Measurements from ENCODE around the gene MYO18A. TPM values are rescaled to one million over a fixed set of nuclear protein-coding genes. Genes with fewer than 3 reads are reported as not detected.
A peak's percentile ranks its signal among the peaks of the same experiment; 100 is the strongest.

MYO18A gene
- total and polyA plus RNA-seq, 2 donors from 2014 or later = 25.6 to 60.7 TPM

GRCh38 chr17:29076087-29076486 lies 104.1 kb downstream of the MYO18A start:
- H3K9ac ChIP-seq (ENCODE audit: low read length in 3 of 3) = peak overlapping the region in 1 of 3 donors; percentile 44
- peak overlapping the region in 1 of 2 donors; percentile 52 for H3K27ac ChIP-seq (ENCODE audit: low read depth in 2 of 2, low read length in 2 of 2)
- no peak for TF ChIP-seq CTCF (IDR thresholded peaks at IDR 0.05; ENCODE audit: borderline replicate concordance, extremely low read depth, insufficient read depth)
- no peaks in the 10 kb centered on the region for H3K9me3 ChIP-seq (ENCODE audit: control insufficient read depth in 2 of 3, insufficient read depth in 1 of 3, low read length in 3 of 3)
- H3K36me3 ChIP-seq (ENCODE audit: control insufficient read depth in 2 of 3, insufficient read depth in 3 of 3, low read length in 3 of 3) = peaks cover 0 to 11% (median 4%) of the 10 kb centered on the region in 3 donors
- no peak for DNase-seq
- H3K27me3 ChIP-seq (ENCODE audit: control insufficient read depth, insufficient read depth, low read length) = no peaks in the 10 kb centered on the region
- intact Hi-C loops (cut with DNase I) = no loop called here
- peaks cover 0 to 17% (median 12%) of the 10 kb centered on the region in 3 donors for H3K4me1 ChIP-seq (ENCODE audit: control insufficient read depth in 2 of 3, insufficient read depth in 2 of 3, low read depth in 1 of 3, low read length in 3 of 3)
- FAIRE-seq = no peak
- no peak overlapping the region for H3K4me3 ChIP-seq (ENCODE audit: low read length in 3 of 3)

GRCh38 chr17:29074488-29074887 lies 105.7 kb downstream of the MYO18A start:
- intact Hi-C loops (cut with DNase I) = no loop called here
- FAIRE-seq (no peak), DNase-seq (no peak)
- no peaks in the 10 kb centered on the region for H3K27me3 ChIP-seq (ENCODE audit: control insufficient read depth, insufficient read depth, low read length)
- no peak overlapping the region for H3K9ac ChIP-seq (ENCODE audit: low read length in 3 of 3)
- H3K4me3 ChIP-seq (ENCODE audit: low read length in 3 of 3) = no peak overlapping the region
- no peak for TF ChIP-seq CTCF (IDR thresholded peaks at IDR 0.05; ENCODE audit: borderline replicate concordance, extremely low read depth, insufficient read depth)
- peaks cover 0 to 10% (median 3%) of the 10 kb centered on the region in 3 donors for H3K36me3 ChIP-seq (ENCODE audit: control insufficient read depth in 2 of 3, insufficient read depth in 3 of 3, low read length in 3 of 3)
- H3K9me3 ChIP-seq (ENCODE audit: control insufficient read depth in 2 of 3, insufficient read depth in 1 of 3, low read length in 3 of 3) = no peaks in the 10 kb centered on the region
- peaks cover 0 to 16% (median 12%) of the 10 kb centered on the region in 3 donors for H3K4me1 ChIP-seq (ENCODE audit: control insufficient read depth in 2 of 3, insufficient read depth in 2 of 3, low read depth in 1 of 3, low read length in 3 of 3)
- no peak overlapping the region for H3K27ac ChIP-seq (ENCODE audit: low read depth in 2 of 2, low read length in 2 of 2)

GRCh38 chr17:29073520-29073919 lies 106.7 kb downstream of the MYO18A start:
- peaks cover 0 to 2% (median 0%) of the 10 kb centered on the region in 3 donors for H3K36me3 ChIP-seq (ENCODE audit: control insufficient read depth in 2 of 3, insufficient read depth in 3 of 3, low read length in 3 of 3)
- no peaks in the 10 kb centered on the region for H3K27me3 ChIP-seq (ENCODE audit: control insufficient read depth, insufficient read depth, low read length)
- DNase-seq (no peak), FAIRE-seq (no peak)
- no peak overlapping the region for H3K27ac ChIP-seq (ENCODE audit: low read depth in 2 of 2, low read length in 2 of 2)
- TF ChIP-seq CTCF (IDR thresholded peaks at IDR 0.05; ENCODE audit: borderline replicate concordance, extremely low read depth, insufficient read depth) = no peak
- intact Hi-C loops (cut with DNase I) = no loop called here
- no peak overlapping the region for H3K4me3 ChIP-seq (ENCODE audit: low read length in 3 of 3)
- H3K9me3 ChIP-seq (ENCODE audit: control insufficient read depth in 2 of 3, insufficient read depth in 1 of 3, low read length in 3 of 3) = no peaks in the 10 kb centered on the region
- H3K9ac ChIP-seq (ENCODE audit: low read length in 3 of 3) = no peak overlapping the region
- H3K4me1 ChIP-seq (ENCODE audit: control insufficient read depth in 2 of 3, insufficient read depth in 2 of 3, low read depth in 1 of 3, low read length in 3 of 3) = peaks cover 0 to 12% (median 12%) of the 10 kb centered on the region in 3 donors

GRCh38 chr17:29073045-29073444 lies 107.2 kb downstream of the MYO18A start:
- Histone ChIP-seq H3K36me3 (ENCODE audit: control insufficient read depth in 2 of 3, insufficient read depth in 3 of 3, low read length in 3 of 3) (no peaks in the 10 kb centered on the region), H3K4me3 (ENCODE audit: low read length in 3 of 3) (no peak overlapping the region), H3K4me1 (ENCODE audit: control insufficient read depth in 2 of 3, insufficient read depth in 2 of 3, low read depth in 1 of 3, low read length in 3 of 3) (peaks cover 0 to 12% (median 9%) of the 10 kb centered on the region in 3 donors), H3K27ac (ENCODE audit: low read depth in 2 of 2, low read length in 2 of 2) (no peak overlapping the region), H3K9me3 (ENCODE audit: control insufficient read depth in 2 of 3, insufficient read depth in 1 of 3, low read length in 3 of 3) (no peaks in the 10 kb centered on the region), H3K27me3 (ENCODE audit: control insufficient read depth, insufficient read depth, low read length) (no peaks in the 10 kb centered on the region), H3K9ac (ENCODE audit: low read length in 3 of 3) (no peak overlapping the region)
- intact Hi-C loops (cut with DNase I) = no loop called here
- no peak for DNase-seq
- FAIRE-seq = no peak
- no peak for TF ChIP-seq CTCF (IDR thresholded peaks at IDR 0.05; ENCODE audit: borderline replicate concordance, extremely low read depth, insufficient read depth)

All from kidney (tissue), 14 donors.